GM12875 (cell line): ENCODE data around the gene BAAT.

Experiments used
- H3K4me3 ChIP-seq: one replicate; pipeline ENCODE4 v1.5.1; 2011; ENCODE audit warnings: low read depth, low read length, control low read depth
- TF ChIP-seq, protein P1 (sequence below): IDR thresholded peaks from 2 replicates; pipeline ENCODE4 v1.5.1; 2011; ENCODE audit warnings: low read depth, mild to moderate bottlenecking, control low read depth, inconsistent platforms, low read length, moderate library complexity, borderline replicate concordance; ENCODE audit not compliant: insufficient read depth

BAAT gene

DNA sequence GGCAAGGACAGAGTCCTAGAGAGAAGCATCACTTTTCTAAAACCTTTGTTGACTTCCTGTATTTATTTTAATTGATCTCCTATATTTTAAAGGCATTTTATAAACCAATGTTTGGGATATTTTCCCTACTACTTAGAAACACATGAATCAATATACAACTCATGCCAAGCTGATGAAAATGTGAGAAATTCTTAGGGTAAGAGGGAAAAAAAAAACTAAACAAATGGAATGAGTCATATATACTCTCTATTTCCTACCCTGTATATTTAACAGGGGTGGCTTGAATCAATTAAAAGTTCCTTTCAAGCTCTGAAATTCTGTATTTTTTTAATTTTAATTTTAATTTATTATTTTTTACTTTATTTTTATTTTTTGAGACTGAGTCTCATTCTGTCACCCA is 19.6 kb downstream of the BAAT start:
- TF ChIP-seq, protein P1, sequence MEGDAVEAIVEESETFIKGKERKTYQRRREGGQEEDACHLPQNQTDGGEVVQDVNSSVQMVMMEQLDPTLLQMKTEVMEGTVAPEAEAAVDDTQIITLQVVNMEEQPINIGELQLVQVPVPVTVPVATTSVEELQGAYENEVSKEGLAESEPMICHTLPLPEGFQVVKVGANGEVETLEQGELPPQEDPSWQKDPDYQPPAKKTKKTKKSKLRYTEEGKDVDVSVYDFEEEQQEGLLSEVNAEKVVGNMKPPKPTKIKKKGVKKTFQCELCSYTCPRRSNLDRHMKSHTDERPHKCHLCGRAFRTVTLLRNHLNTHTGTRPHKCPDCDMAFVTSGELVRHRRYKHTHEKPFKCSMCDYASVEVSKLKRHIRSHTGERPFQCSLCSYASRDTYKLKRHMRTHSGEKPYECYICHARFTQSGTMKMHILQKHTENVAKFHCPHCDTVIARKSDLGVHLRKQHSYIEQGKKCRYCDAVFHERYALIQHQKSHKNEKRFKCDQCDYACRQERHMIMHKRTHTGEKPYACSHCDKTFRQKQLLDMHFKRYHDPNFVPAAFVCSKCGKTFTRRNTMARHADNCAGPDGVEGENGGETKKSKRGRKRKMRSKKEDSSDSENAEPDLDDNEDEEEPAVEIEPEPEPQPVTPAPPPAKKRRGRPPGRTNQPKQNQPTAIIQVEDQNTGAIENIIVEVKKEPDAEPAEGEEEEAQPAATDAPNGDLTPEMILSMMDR = no peak
- H3K4me3 ChIP-seq = no peak overlapping the region

DNA sequence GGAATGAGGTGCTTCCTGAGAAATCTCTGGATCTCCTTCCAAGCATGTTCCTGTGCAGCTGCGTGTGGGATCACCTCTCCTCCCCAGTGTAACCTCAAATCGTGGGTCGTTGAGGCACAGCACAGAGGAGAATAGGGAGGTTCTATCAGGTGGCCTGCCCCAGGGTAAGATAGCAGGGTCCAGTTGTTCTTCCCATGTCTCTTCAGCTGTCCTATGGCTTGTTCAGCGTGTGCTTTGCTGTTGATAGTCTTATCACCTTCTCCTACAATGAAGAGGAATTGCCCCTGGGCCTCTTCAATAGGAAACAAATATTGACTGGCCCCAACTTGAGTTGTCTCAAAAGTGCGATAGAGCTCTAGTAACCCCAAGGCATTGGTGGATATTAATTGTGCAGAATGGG is 22.4 kb downstream of the BAAT start:
- TF ChIP-seq, protein P1 = no peak
- no peak overlapping the region for H3K4me3 ChIP-seq

DNA sequence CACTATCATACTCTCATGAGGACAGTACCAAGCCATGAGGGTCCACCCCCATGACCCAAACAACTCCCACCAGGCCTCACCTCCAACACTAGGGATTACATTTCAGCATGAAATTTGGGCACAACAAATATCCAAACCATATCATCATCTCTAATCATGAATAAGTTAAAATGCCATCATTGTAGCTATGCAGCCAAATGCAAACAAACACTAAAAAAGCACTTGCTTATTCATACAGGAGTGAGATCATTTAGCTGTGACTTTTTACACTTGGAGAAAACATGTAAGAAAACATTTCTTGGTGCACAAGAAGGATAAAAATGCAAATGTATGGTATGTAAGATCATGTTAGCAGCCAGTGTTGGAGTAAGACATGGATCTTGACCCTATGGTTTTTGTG is 24.2 kb downstream of the BAAT start:
- TF ChIP-seq, protein P1 = no peak
- H3K4me3 ChIP-seq = no peak overlapping the region

DNA sequence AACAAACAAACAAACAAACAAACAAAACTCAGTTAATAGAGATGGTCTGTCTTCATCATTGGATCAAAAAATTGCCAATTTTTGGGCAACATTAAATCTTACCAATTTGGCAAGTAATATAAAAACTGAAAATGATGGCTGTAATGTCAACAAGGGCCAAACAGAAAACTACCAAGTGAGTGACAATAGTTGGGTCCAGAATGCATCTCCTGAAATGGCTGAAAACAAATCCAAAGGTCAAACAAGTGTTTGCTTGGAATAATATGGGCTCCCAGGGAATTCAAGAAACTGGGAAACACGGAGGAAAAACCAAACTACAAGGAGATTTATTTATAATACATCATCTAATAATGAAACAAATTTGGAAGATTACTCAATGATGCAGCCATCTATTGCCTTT is 25.1 kb downstream of the BAAT start:
- H3K4me3 ChIP-seq = no peak overlapping the region
- TF ChIP-seq, protein P1 = no peak

DNA sequence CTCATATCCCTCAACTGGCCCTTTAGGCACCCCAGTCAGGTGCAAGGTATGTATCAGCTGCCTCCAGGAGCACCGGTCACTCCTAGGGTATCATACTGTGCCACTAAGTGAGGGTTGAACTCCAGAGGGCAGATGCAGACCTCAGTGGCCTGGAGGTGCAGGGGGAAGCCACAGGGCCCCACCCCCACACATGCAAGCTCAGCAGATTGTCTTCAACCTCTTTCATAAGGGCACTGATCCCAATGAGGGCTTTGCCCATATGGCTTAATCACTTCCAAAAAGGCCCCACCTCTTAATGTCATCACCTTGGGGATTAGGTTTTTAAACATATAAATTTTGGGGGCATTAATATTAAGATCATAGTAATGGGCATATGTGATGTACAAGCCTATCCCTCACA is 28.2 kb downstream of the BAAT start:
- H3K4me3 ChIP-seq = no peak overlapping the region
- TF ChIP-seq, protein P1 = no peak

DNA sequence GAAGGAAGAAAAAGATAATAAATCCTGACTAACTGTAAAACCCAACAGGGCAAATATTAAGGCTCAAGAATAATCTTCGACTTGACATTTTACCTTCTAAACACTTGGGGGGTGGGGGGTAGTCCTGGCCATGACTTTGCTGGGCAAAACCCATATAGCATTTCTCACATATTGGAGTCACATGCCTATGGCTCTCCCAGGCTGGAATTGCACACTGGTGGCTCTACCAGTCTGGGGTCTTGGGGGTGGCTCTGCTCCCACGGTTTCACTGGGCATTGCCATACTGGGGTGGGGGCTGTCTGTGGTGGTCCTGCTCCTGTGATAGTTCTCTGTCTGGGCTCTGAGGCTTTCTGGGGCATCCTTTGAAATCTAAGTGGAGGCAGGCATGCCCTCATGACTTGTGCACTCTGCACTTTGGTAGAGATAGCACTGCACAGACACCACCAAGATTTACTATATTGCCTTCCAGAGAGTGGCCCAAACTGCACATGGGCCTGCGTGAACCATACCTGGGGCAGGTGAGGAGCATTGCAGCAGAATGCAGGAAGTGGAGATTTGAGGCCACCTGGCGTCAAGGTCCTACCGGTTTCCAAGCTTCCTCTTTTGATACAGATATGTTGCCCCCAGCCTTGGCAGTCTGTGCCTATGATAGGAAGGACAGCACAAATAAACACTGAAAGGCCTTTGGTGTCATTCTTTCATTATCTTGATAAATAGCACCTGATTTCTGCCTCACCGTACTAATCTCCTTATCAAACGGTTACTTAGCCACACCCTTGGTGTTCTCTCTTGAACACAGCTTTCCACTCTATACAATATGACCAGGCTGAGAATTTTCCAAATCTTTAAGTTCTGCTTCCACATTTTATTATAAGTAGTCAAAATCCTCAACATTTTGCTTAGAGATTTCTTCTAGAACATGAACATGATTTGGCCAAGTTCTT is 29.8 kb downstream of the BAAT start:
- no peak overlapping the region for H3K4me3 ChIP-seq
- TF ChIP-seq, protein P1 = no peak
